ENCODE results near the gene CHN2. TPM values are rescaled to one million over a fixed set of nuclear protein-coding genes. Genes with fewer than 3 reads are reported as not detected.

The CHN2 gene
- total RNA-seq, 2 experiments from 2014 or later, result 2.1 to 3.5 TPM

- Histone ChIP-seq H3K36me3 (ENCODE audit: insufficient read depth, low read length) (no peaks in the 10 kb centered on the region), H3K4me3 (ENCODE audit: low read length) (no peak overlapping the region), H3K27me3 (ENCODE audit: control insufficient read depth in 1 of 2, insufficient read depth in 2 of 2, low read length in 2 of 2) (no peaks in the 10 kb centered on the region), H3K4me1 (ENCODE audit: insufficient read depth, low read length) (no peaks in the 10 kb centered on the region), H3K27ac (ENCODE audit: low read depth in 1 of 2, low read length in 2 of 2) (no peak overlapping the region), H3K9me3 (ENCODE audit: control insufficient read depth in 1 of 2, insufficient read depth in 1 of 2, low read length in 2 of 2) (no peaks in the 10 kb centered on the region)
- H3K27ac Mint-ChIP-seq, result no peak overlapping the region
- no peak overlapping the region for H3K4me3 Mint-ChIP-seq
- intact Hi-C loops (cut with DNase I, micrococcal nuclease), result no loop called here
- ChIA-PET POLR2A (no interaction called here), CTCF (no interaction called here)
- no peaks in the 10 kb centered on the region for H3K36me3 Mint-ChIP-seq (ENCODE audit: low read depth)
- H3K4me1 Mint-ChIP-seq (ENCODE audit: low read depth), result no peaks in the 10 kb centered on the region
- H3K27me3 Mint-ChIP-seq, result no peaks in the 10 kb centered on the region
- TF ChIP-seq CTCF (IDR thresholded peaks at IDR 0.05), result no peak
- H3K9me3 Mint-ChIP-seq, result no peaks in the 10 kb centered on the region
- no peak for ATAC-seq (ENCODE audit: poor library complexity)
- no peak for DNase-seq
Measured at GRCh38 chr7:29418651-29419050, 224.1 kb downstream of the CHN2 start.

DNA sequence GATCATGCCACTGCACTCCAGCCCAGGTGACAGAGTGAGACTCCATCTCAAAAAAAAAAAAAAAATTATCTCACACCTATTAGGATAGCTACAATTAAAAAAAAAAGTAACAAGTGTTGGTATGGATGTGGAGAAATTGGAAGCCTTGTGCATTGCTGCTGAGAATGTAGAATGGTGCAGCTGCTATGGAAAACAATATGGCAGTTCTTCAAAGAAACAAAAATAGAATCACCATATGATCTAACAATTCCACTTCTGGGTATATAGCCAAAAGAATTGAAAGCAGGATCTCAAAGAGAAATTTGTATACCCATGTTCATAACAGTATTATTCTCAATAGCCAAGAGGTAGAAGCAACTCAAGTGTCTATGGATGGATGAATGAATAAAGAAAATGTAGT, 225.4 kb downstream of the CHN2 start:
- Histone ChIP-seq H3K9me3 (ENCODE audit: control insufficient read depth in 1 of 2, insufficient read depth in 1 of 2, low read length in 2 of 2) (no peaks in the 10 kb centered on the region), H3K27me3 (ENCODE audit: control insufficient read depth in 1 of 2, insufficient read depth in 2 of 2, low read length in 2 of 2) (no peaks in the 10 kb centered on the region), H3K4me1 (ENCODE audit: insufficient read depth, low read length) (no peaks in the 10 kb centered on the region), H3K27ac (ENCODE audit: low read depth in 1 of 2, low read length in 2 of 2) (no peak overlapping the region), H3K36me3 (ENCODE audit: insufficient read depth, low read length) (no peaks in the 10 kb centered on the region), H3K4me3 (ENCODE audit: low read length) (no peak overlapping the region)
- H3K27ac Mint-ChIP-seq, result no peak overlapping the region
- H3K36me3 Mint-ChIP-seq (ENCODE audit: low read depth), result no peaks in the 10 kb centered on the region
- no peaks in the 10 kb centered on the region for H3K4me1 Mint-ChIP-seq (ENCODE audit: low read depth)
- no peaks in the 10 kb centered on the region for H3K27me3 Mint-ChIP-seq
- TF ChIP-seq CTCF (IDR thresholded peaks at IDR 0.05), result no peak
- DNase-seq (no peak), ATAC-seq (ENCODE audit: poor library complexity) (no peak)
- CTCF ChIA-PET, result no interaction called here
- H3K4me3 Mint-ChIP-seq, result no peak overlapping the region
- intact Hi-C loops (cut with DNase I, micrococcal nuclease), result no loop called here
- no peaks in the 10 kb centered on the region for H3K9me3 Mint-ChIP-seq
- POLR2A ChIA-PET, result no interaction called here

DNA sequence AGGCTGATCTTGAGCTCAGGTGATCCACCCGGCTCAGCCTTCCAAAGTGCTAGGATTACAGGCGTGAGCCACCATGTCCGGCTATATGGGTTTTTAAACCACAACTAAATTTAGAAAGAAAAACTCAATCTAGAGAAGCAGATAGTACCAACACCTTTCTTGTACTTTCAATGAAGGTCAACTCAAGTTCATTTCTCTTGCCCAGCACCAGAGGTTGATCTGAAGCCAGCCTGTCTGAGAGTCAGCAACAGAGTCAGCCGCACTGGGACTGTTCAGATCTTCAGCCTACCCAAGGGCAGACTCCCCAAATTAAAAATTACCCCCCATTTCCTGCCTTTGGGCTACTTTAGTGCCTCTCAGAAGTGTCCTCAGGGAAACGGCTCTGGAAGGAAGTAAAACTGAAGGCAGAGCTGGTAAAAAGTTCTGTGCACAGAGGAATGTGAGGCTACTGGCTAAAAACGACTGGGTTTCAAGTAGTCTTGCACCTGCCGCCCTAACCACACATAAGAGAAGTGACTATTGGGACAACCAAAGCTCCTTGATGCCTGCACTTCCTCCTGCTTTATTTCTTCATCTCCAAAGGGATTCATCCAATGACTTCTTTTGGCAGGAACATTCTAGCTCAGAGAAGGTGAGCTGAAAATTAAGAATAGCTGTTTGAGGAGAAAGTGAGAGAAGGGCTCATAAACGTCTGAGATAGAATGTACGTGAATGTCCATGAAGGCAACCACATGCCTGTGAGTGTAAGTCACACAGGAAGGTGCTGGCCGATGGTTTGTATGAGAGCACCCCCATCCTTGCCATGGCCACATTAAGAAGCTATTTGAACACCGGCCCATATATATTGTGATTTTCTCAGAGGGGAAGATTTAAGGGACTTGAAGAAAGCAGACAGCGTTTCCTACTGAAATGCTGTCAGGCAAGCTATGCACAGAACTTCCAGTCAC, 226.7 kb downstream of the CHN2 start:
- no peaks in the 10 kb centered on the region for H3K4me1 Mint-ChIP-seq (ENCODE audit: low read depth)
- intact Hi-C loops (cut with DNase I, micrococcal nuclease), result no loop called here
- ChIA-PET POLR2A (no interaction called here), CTCF (interaction anchor here (0.9 kb wide), 1 partner anchor 13 kb away, joined by 3 read pairs; no protein-coding TSS in a partner anchor)
- no peak for TF ChIP-seq CTCF (IDR thresholded peaks at IDR 0.05)
- H3K4me1 ChIP-seq (ENCODE audit: insufficient read depth, low read length), result no peaks in the 10 kb centered on the region
- no peak overlapping the region for H3K4me3 Mint-ChIP-seq
- H3K27me3 Mint-ChIP-seq, result no peaks in the 10 kb centered on the region
- no peaks in the 10 kb centered on the region for H3K27me3 ChIP-seq (ENCODE audit: control insufficient read depth in 1 of 2, insufficient read depth in 2 of 2, low read length in 2 of 2)
- DNase-seq, result no peak
- H3K27ac Mint-ChIP-seq, result no peak overlapping the region
- no peak for ATAC-seq (ENCODE audit: poor library complexity)
- H3K36me3 ChIP-seq (ENCODE audit: insufficient read depth, low read length), result no peaks in the 10 kb centered on the region
- no peak overlapping the region for H3K4me3 ChIP-seq (ENCODE audit: low read length)
- no peak overlapping the region for H3K27ac ChIP-seq (ENCODE audit: low read depth in 1 of 2, low read length in 2 of 2)
- H3K36me3 Mint-ChIP-seq (ENCODE audit: low read depth), result no peaks in the 10 kb centered on the region
- H3K9me3 ChIP-seq (ENCODE audit: control insufficient read depth in 1 of 2, insufficient read depth in 1 of 2, low read length in 2 of 2), result no peaks in the 10 kb centered on the region
- H3K9me3 Mint-ChIP-seq, result no peaks in the 10 kb centered on the region

Data from CD4-positive, alpha-beta T cell (primary cell).